ENCODE results near the gene DUSP22.

DUSP22 gene

GRCh38 chr6:335572-335971 is 43.3 kb downstream of the DUSP22 start:
- Histone ChIP-seq H3K36me3 (ENCODE audit: insufficient read depth, low read length) (no peaks in the 10 kb centered on the region), H3K9me3 (ENCODE audit: control insufficient read depth, insufficient read depth, low read length) (no peaks in the 10 kb centered on the region)

GRCh38 chr6:336159-337114 is 44.1 kb downstream of the DUSP22 start:
- H3K4me1 ChIP-seq (ENCODE audit: insufficient read depth, low read length) = no peaks in the 10 kb centered on the region
- no peaks in the 10 kb centered on the region for H3K9me3 ChIP-seq (ENCODE audit: control insufficient read depth, insufficient read depth, low read length)
- H3K36me3 ChIP-seq (ENCODE audit: insufficient read depth, low read length) = no peaks in the 10 kb centered on the region; the same call in 1 of the 2 replicates
- no peak overlapping the region for H3K9ac ChIP-seq (ENCODE audit: low read depth, low read length)

More at GRCh38 chr6:335572-335971, 43.3 kb downstream of the DUSP22 start:
- H3K9ac ChIP-seq (ENCODE audit: low read depth, low read length) = no peak overlapping the region
- no peaks in the 10 kb centered on the region for H3K4me1 ChIP-seq (ENCODE audit: insufficient read depth, low read length)

GRCh38 chr6:337805-338368 is 45.6 kb downstream of the DUSP22 start:
- no peak overlapping the region for H3K9ac ChIP-seq (ENCODE audit: low read depth, low read length)
- H3K4me1 ChIP-seq (ENCODE audit: insufficient read depth, low read length) = no peaks in the 10 kb centered on the region
- H3K36me3 ChIP-seq (ENCODE audit: insufficient read depth, low read length) = no peaks in the 10 kb centered on the region; the same call in 1 of the 2 replicates
- H3K9me3 ChIP-seq (ENCODE audit: control insufficient read depth, insufficient read depth, low read length) = no peaks in the 10 kb centered on the region

GRCh38 chr6:338815-339262 is 46.6 kb downstream of the DUSP22 start:
- Histone ChIP-seq H3K9me3 (ENCODE audit: control insufficient read depth, insufficient read depth, low read length) (no peaks in the 10 kb centered on the region), H3K4me1 (ENCODE audit: insufficient read depth, low read length) (no peaks in the 10 kb centered on the region), H3K36me3 (ENCODE audit: insufficient read depth, low read length) (no peaks in the 10 kb centered on the region; the same call in 1 of the 2 replicates), H3K9ac (ENCODE audit: low read depth, low read length) (no peak overlapping the region)

GRCh38 chr6:339480-339879 is 47.2 kb downstream of the DUSP22 start:
- Histone ChIP-seq H3K4me1 (ENCODE audit: insufficient read depth, low read length) (no peaks in the 10 kb centered on the region), H3K36me3 (ENCODE audit: insufficient read depth, low read length) (no peaks in the 10 kb centered on the region; the same call in 1 of the 2 replicates), H3K9ac (ENCODE audit: low read depth, low read length) (no peak overlapping the region), H3K9me3 (ENCODE audit: control insufficient read depth, insufficient read depth, low read length) (no peaks in the 10 kb centered on the region)

GRCh38 chr6:340186-340955 is 48.1 kb downstream of the DUSP22 start:
- H3K9me3 ChIP-seq (ENCODE audit: control insufficient read depth, insufficient read depth, low read length) = no peaks in the 10 kb centered on the region
- H3K9ac ChIP-seq (ENCODE audit: low read depth, low read length) = no peak overlapping the region
- H3K36me3 ChIP-seq (ENCODE audit: insufficient read depth, low read length) = no peaks in the 10 kb centered on the region; the same call in 1 of the 2 replicates
- no peaks in the 10 kb centered on the region for H3K4me1 ChIP-seq (ENCODE audit: insufficient read depth, low read length)

GRCh38 chr6:340991-341827 is 48.9 kb downstream of the DUSP22 start:
- no peaks in the 10 kb centered on the region for H3K4me1 ChIP-seq (ENCODE audit: insufficient read depth, low read length)
- no peaks in the 10 kb centered on the region; the same call in 1 of the 2 replicates for H3K36me3 ChIP-seq (ENCODE audit: insufficient read depth, low read length)
- H3K9ac ChIP-seq (ENCODE audit: low read depth, low read length) = no peak overlapping the region
- no peaks in the 10 kb centered on the region for H3K9me3 ChIP-seq (ENCODE audit: control insufficient read depth, insufficient read depth, low read length)

GRCh38 chr6:341914-342831 is 49.9 kb downstream of the DUSP22 start:
- no peaks in the 10 kb centered on the region; the same call in 1 of the 2 replicates for H3K36me3 ChIP-seq (ENCODE audit: insufficient read depth, low read length)
- H3K9me3 ChIP-seq (ENCODE audit: control insufficient read depth, insufficient read depth, low read length) = no peaks in the 10 kb centered on the region
- H3K4me1 ChIP-seq (ENCODE audit: insufficient read depth, low read length) = no peaks in the 10 kb centered on the region
- no peak overlapping the region for H3K9ac ChIP-seq (ENCODE audit: low read depth, low read length)

GRCh38 chr6:342832-343179 is 50.5 kb downstream of the DUSP22 start:
- no peaks in the 10 kb centered on the region for H3K9me3 ChIP-seq (ENCODE audit: control insufficient read depth, insufficient read depth, low read length)
- H3K36me3 ChIP-seq (ENCODE audit: insufficient read depth, low read length) = no peaks in the 10 kb centered on the region; the same call in 1 of the 2 replicates
- H3K9ac ChIP-seq (ENCODE audit: low read depth, low read length) = no peak overlapping the region
- no peaks in the 10 kb centered on the region for H3K4me1 ChIP-seq (ENCODE audit: insufficient read depth, low read length)

GRCh38 chr6:343226-343935 is 51.1 kb downstream of the DUSP22 start:
- no peaks in the 10 kb centered on the region; the same call in 1 of the 2 replicates for H3K36me3 ChIP-seq (ENCODE audit: insufficient read depth, low read length)
- H3K9ac ChIP-seq (ENCODE audit: low read depth, low read length) = no peak overlapping the region
- no peaks in the 10 kb centered on the region for H3K4me1 ChIP-seq (ENCODE audit: insufficient read depth, low read length)
- no peaks in the 10 kb centered on the region for H3K9me3 ChIP-seq (ENCODE audit: control insufficient read depth, insufficient read depth, low read length)

GRCh38 chr6:343960-344815 is 51.9 kb downstream of the DUSP22 start:
- Histone ChIP-seq H3K9me3 (ENCODE audit: control insufficient read depth, insufficient read depth, low read length) (no peaks in the 10 kb centered on the region), H3K4me1 (ENCODE audit: insufficient read depth, low read length) (no peaks in the 10 kb centered on the region), H3K9ac (ENCODE audit: low read depth, low read length) (no peak overlapping the region), H3K36me3 (ENCODE audit: insufficient read depth, low read length) (no peaks in the 10 kb centered on the region; the same call in 1 of the 2 replicates)

All from ES-I3 (cell line).